Right lung (tissue), 5 donors: ENCODE measurements around the gene PTPRN2. TPM values are rescaled to one million over a fixed set of nuclear protein-coding genes. Genes with fewer than 3 reads are reported as not detected.
A peak's percentile ranks its signal among the peaks of the same experiment; 100 is the strongest.

Experiments
- DNase-seq, 2 donors: peaks; one replicate each; pipeline ENCODE4 v3.0.0-alpha.2; 2013
- polyA plus RNA-seq, 5 donors: library from polyadenylated mRNA; unstranded; fragments of 120-200 nt; gene quantifications; one replicate each; pipeline versions ENCODE4 v1.2.1 to v1.2.3, GENCODE V29; 2013; ENCODE audit warnings: inconsistent platforms in 1 of 5, low replicate concordance in 1 of 5; ENCODE audit not compliant: insufficient read length in 5 of 5, insufficient read depth in 1 of 5

PTPRN2 gene
- polyA plus RNA-seq, 5 donors = 6.2 to 8.1 (median 7.0) TPM

- DNase-seq = no peak
These were observed 30.7 kb downstream of the PTPRN2 start for GRCh38 chr7:158556721-158557440.

GRCh38 chr7:158555034-158555520 lies 32.5 kb downstream of the PTPRN2 start:
- no peak for DNase-seq

GRCh38 chr7:158550886-158551452 lies 36.7 kb downstream of the PTPRN2 start:
- DNase-seq = no peak

- no peak for DNase-seq
These were observed 37.3 kb downstream of the PTPRN2 start for GRCh38 chr7:158550394-158550700.

- peak; percentile 77 to 81 for DNase-seq
These were observed 37.8 kb downstream of the PTPRN2 start for GRCh38 chr7:158549616-158550393.

GRCh38 chr7:158549176-158549615 lies 38.4 kb downstream of the PTPRN2 start:
- no peak for DNase-seq

- no peak for DNase-seq
These were observed 38.9 kb downstream of the PTPRN2 start for GRCh38 chr7:158548726-158549125.

- no peak for DNase-seq
These were observed 39.8 kb downstream of the PTPRN2 start for GRCh38 chr7:158547817-158548216.

- no peak for DNase-seq
These were observed 41.0 kb downstream of the PTPRN2 start for GRCh38 chr7:158546626-158547025.

- DNase-seq = no peak
These were observed 41.4 kb downstream of the PTPRN2 start for GRCh38 chr7:158546214-158546613.

GRCh38 chr7:158544708-158545107 lies 42.9 kb downstream of the PTPRN2 start:
- DNase-seq = no peak

GRCh38 chr7:158543840-158544239 lies 43.8 kb downstream of the PTPRN2 start:
- no peak for DNase-seq

GRCh38 chr7:158542651-158543566 lies 44.7 kb downstream of the PTPRN2 start:
- DNase-seq = no peak

GRCh38 chr7:158541346-158542010 lies 46.1 kb downstream of the PTPRN2 start:
- no peak for DNase-seq

GRCh38 chr7:158539711-158540146 lies 47.9 kb downstream of the PTPRN2 start:
- DNase-seq = no peak

GRCh38 chr7:158538156-158538946 lies 49.3 kb downstream of the PTPRN2 start:
- DNase-seq = no peak

- DNase-seq = no peak
These were observed 50.1 kb downstream of the PTPRN2 start for GRCh38 chr7:158537516-158537882.

- DNase-seq = peak in 1 of 2 donors; percentile 19
These were observed 50.6 kb downstream of the PTPRN2 start for GRCh38 chr7:158536871-158537515.

GRCh38 chr7:158535079-158535478 lies 52.5 kb downstream of the PTPRN2 start:
- no peak for DNase-seq

GRCh38 chr7:158534598-158534997 lies 53.0 kb downstream of the PTPRN2 start:
- DNase-seq = peak; percentile 91 to 95
